HepG2 (cell line): ENCODE data around the gene PTPN3. TPM values are rescaled to one million over a fixed set of nuclear protein-coding genes. Genes with fewer than 3 reads are reported as not detected.

Experiments
- ATAC-seq: fragments of 200-7000 bp; cut with Tn5 transposase; 3 replicates; pipeline ENCODE4 v1.9.1; 2020; ENCODE audit warnings: mild to moderate bottlenecking, moderate library complexity
- BruUV-seq: library from RNA; stranded (reverse); fragments of 400-500 nt; replicated peaks from 2 replicates; lab custom pipeline; 2021; lab: Mats Ljungman, UMichigan
- CTCF ChIA-PET: fragments of 300-600 bp; formaldehyde crosslinking; extraction: SDS; loops from one replicate; lab custom pipeline; 2021; ENCODE audit warnings: low total read pairs, inconsistent platforms, low intra/inter-chr PET ratio; lab: Yijun Ruan, JAX
- POLR2A ChIA-PET: fragments of 350-600 bp; sonication (Branson Sonifier 250); formaldehyde crosslinking; loops from one replicate; lab custom pipeline; 2020; ENCODE audit warnings: antibody characterized with exemption, inconsistent platforms; lab: Yijun Ruan, JAX
- DNase-seq: peaks from one replicate; pipeline ENCODE4 v3.0.0-alpha.2; 2015; ENCODE audit warnings: low spot score
- FAIRE-seq: peaks from 3 replicates; lab custom pipeline; 2011; peaks lifted over from hg19 to GRCh38; lab: Jason Lieb, UNC
- H2AFZ ChIP-seq: one replicate; pipeline ENCODE4 v1.6.1; 2011; ENCODE audit warnings: low read length, inconsistent platforms
- H3K27ac ChIP-seq: fragments of 300-600 bp; 3 replicates; pipeline ENCODE4 v1.8.0; 2011; ENCODE audit warnings: mixed run types, mild to moderate bottlenecking, mixed read lengths, low read length, inconsistent platforms; ENCODE audit not compliant: insufficient read depth; ENCODE audit errors: extremely low read length
- H3K27me3 ChIP-seq, 2 experiments: fragments of 200-600 bp in 1 of 2; 2 replicates in 1 of 2; 3 replicates in 1 of 2; pipeline versions ENCODE4 v1.6.0 to v1.8.0; 2011; ENCODE audit warnings: low read length in 2 of 2, mild to moderate bottlenecking in 2 of 2, moderate library complexity in 2 of 2, inconsistent platforms in 1 of 2; ENCODE audit not compliant: insufficient read depth in 2 of 2, control insufficient read depth in 1 of 2
- H3K36me3 ChIP-seq, 2 experiments: fragments of 200-600 bp in 1 of 2; replicated peaks in 1 of 2; 2 replicates in 1 of 2; 3 replicates in 1 of 2; pipeline versions ENCODE4 v1.5.1 to v1.8.0; 2011; ENCODE audit warnings: low read length in 2 of 2, inconsistent platforms in 1 of 2; ENCODE audit not compliant: insufficient read depth in 2 of 2, control insufficient read depth in 1 of 2
- H3K4me1 ChIP-seq: 2 replicates; pipeline ENCODE4 v1.5.1; 2012; ENCODE audit warnings: low read length, inconsistent platforms; ENCODE audit not compliant: insufficient read depth
- H3K4me2 ChIP-seq: 2 replicates; pipeline ENCODE4 v1.6.0; 2011; ENCODE audit warnings: low read depth, low read length, inconsistent platforms
- H3K4me3 ChIP-seq, 3 experiments: fragments of 200-600 bp in 1 of 3; sonication (generic), shearing (Covaris generic) in 1 of 3; replicated peaks in 1 of 3; 2 replicates each; pipeline ENCODE4 v1.5.1; 2011 to 2016; ENCODE audit warnings: low read length in 3 of 3, inconsistent platforms in 2 of 3, low read depth in 2 of 3, mild to moderate bottlenecking in 2 of 3, control low read depth in 1 of 3, mixed read lengths in 1 of 3; ENCODE audit not compliant: insufficient read depth in 1 of 3
- H3K79me2 ChIP-seq: one replicate; pipeline ENCODE4 v1.6.1; 2011; ENCODE audit warnings: low read length, inconsistent platforms; ENCODE audit not compliant: insufficient read depth
- H3K9ac ChIP-seq: 2 replicates; pipeline ENCODE4 v1.6.0; 2011; ENCODE audit warnings: mild to moderate bottlenecking, low read depth, low read length, inconsistent platforms; ENCODE audit not compliant: insufficient read depth
- H3K9me3 ChIP-seq: 2 replicates; pipeline ENCODE4 v1.5.1; 2012; ENCODE audit warnings: mild to moderate bottlenecking, low read length
- H4K20me1 ChIP-seq: 2 replicates; pipeline ENCODE4 v1.6.0; 2011; ENCODE audit warnings: inconsistent platforms, mild to moderate bottlenecking, low read length, moderate library complexity; ENCODE audit not compliant: insufficient read depth
- ARID5B ChIP-seq: IDR thresholded peaks from 2 replicates; pipeline ENCODE4 v1.4.0; 2020; ENCODE audit warnings: mild to moderate bottlenecking, missing genetic modification reagents
- ATF5 ChIP-seq: sonication (generic); formaldehyde crosslinking; IDR thresholded peaks from 2 replicates; pipeline ENCODE4 v1.4.0; 2020; ENCODE audit warnings: mild to moderate bottlenecking, low read depth, missing genetic modification reagents
- BCL3 ChIP-seq: sonication (generic); formaldehyde crosslinking; IDR thresholded peaks from 2 replicates; pipeline ENCODE4 v1.5.1; 2020; ENCODE audit warnings: mild to moderate bottlenecking, missing genetic modification reagents, moderate library complexity
- GFI1 ChIP-seq: sonication (generic); formaldehyde crosslinking; IDR thresholded peaks from 2 replicates; pipeline ENCODE4 v1.5.0; 2020; ENCODE audit warnings: missing genetic modification reagents, mild to moderate bottlenecking, borderline replicate concordance
- GPBP1L1 ChIP-seq: sonication (generic); formaldehyde crosslinking; IDR thresholded peaks from 2 replicates; pipeline ENCODE4 v1.5.0; 2020; ENCODE audit warnings: mild to moderate bottlenecking, missing genetic modification reagents
- NR0B2 ChIP-seq: sonication (generic); formaldehyde crosslinking; IDR thresholded peaks from 2 replicates; pipeline ENCODE4 v1.4.0; 2020; ENCODE audit warnings: mild to moderate bottlenecking, missing genetic modification reagents
- PAXIP1 ChIP-seq: sonication (generic); formaldehyde crosslinking; conservative IDR thresholded peaks from 2 replicates; pipeline ENCODE4 v1.4.0; 2020; ENCODE audit warnings: mild to moderate bottlenecking, missing genetic modification reagents, moderate library complexity
- PHF20 ChIP-seq: sonication (generic); formaldehyde crosslinking; IDR thresholded peaks from 2 replicates; pipeline ENCODE4 v1.5.0; 2020; ENCODE audit warnings: mild to moderate bottlenecking, missing genetic modification reagents
- PLRG1 ChIP-seq: fragments of 450-650 bp; conservative IDR thresholded peaks from 2 replicates; pipeline ENCODE4 v1.6.1; 2016
- ZKSCAN8 ChIP-seq: IDR thresholded peaks from 2 replicates; pipeline ENCODE4 v1.6.1; 2016; ENCODE audit warnings: borderline replicate concordance, missing genetic modification reagents, missing compliant biosample characterization
- ZMYM2 ChIP-seq: sonication (generic); formaldehyde crosslinking; IDR thresholded peaks from 2 replicates; pipeline ENCODE4 v1.8.0; 2022; ENCODE audit warnings: mild to moderate bottlenecking, missing genetic modification reagents
- ZNF20 ChIP-seq: sonication (generic); formaldehyde crosslinking; IDR thresholded peaks from 2 replicates; pipeline ENCODE4 v1.4.0; 2020; ENCODE audit warnings: mild to moderate bottlenecking, moderate library complexity, missing genetic modification reagents
- WGBS: methylation state at CpG from one replicate; pipeline ENCODE4 v1.1.6; 2017; ENCODE audit warnings: low lambda C conversion rate; 5-methylcytosine and 5-hydroxymethylcytosine counted together
- in situ Hi-C: cut with HindIII; loops from 2 replicates; pipeline ENCODE4 v1.10.0; 2017; ENCODE audit warnings: low pct_unique_long_range_greater_than_20kb; ENCODE audit not compliant: extremely low pct_ligation_motif_present
- intact Hi-C: fragments of 100-400 bp; cut with micrococcal nuclease; formaldehyde crosslinking; loops from one replicate; pipeline ENCODE4 v1.10.0; 2022; ENCODE audit not compliant: unreplicated experiment
- polyA plus RNA-seq, 8 experiments: library from polyadenylated mRNA; depleted of rRNA in 3 of 8; stranded (reverse) in 7 of 8; unstranded in 1 of 8; fragments of >200 nt; fragmentation: Illumina TruSeq in 4 of 8; extraction: Trizol in 4 of 8; gene quantifications; 2 replicates each; pipeline versions ENCODE4 v1.2.1 to v1.2.3, GENCODE V29; 2011 to 2016; ENCODE audit warnings: low read depth in 4 of 8, missing spikeins in 1 of 8, mixed read lengths in 1 of 8; ENCODE audit not compliant: insufficient read depth in 1 of 8
- total RNA-seq, 5 experiments: library from RNA; depleted of rRNA; stranded (reverse); fragments of >200 nt; fragmentation: Illumina TruSeq; extraction: Trizol; gene quantifications; 2 replicates each; pipeline ENCODE4 v1.2.3, GENCODE V29; 2016; ENCODE audit warnings: low read depth in 1 of 5

Gene PTPN3
- total and polyA plus RNA-seq, 2 of the 13 experiments (the other 11 are each of a cell fraction or from before 2014, with no cell fraction given): 5.6 to 20.5 TPM

- no peak for TF ChIP-seq ARID5B (CRISPR knock-in tag)
- no peak for TF ChIP-seq PHF20 (CRISPR knock-in tag)
- TF ChIP-seq ZKSCAN8 (CRISPR knock-in tag): no peak
- no peak for TF ChIP-seq NR0B2 (CRISPR knock-in tag)
Observed at GRCh38 chr9:109391176-109391575, 106.9 kb downstream of the PTPN3 start (continued).

GRCh38 chr9:109387856-109388255 lies 110.3 kb downstream of the PTPN3 start:
- Histone ChIP-seq H2AFZ (no peak overlapping the region), H3K79me2 (no peaks in the 10 kb centered on the region), H3K27ac (no peak overlapping the region), H4K20me1 (no peaks in the 10 kb centered on the region), H3K36me3 (peaks cover 29 to 68% of the 10 kb centered on the region in 2 experiments; a peak in 4 of 5 replicates), H3K9ac (no peak overlapping the region), H3K27me3 (no peaks in the 10 kb centered on the region), H3K4me3 (no peak overlapping the region), H3K4me2 (no peak overlapping the region), H3K9me3 (no peaks in the 10 kb centered on the region), H3K4me1 (no peaks in the 10 kb centered on the region)
- intact Hi-C loops: no loop called here
- FAIRE-seq (no peak), DNase-seq (no peak), ATAC-seq (no peak)
- POLR2A ChIA-PET: no interaction called here
- CTCF ChIA-PET: no interaction called here
- WGBS: 91% methylated on average over 6 of the region's 6 CpGs
- in situ Hi-C loops: no loop called here
- no TSS peak for BruUV-seq
- TF ChIP-seq ZNF20 (no peak), ZMYM2 (CRISPR knock-in tag) (no peak), PLRG1 (no peak), GPBP1L1 (CRISPR knock-in tag) (no peak), BCL3 (CRISPR knock-in tag) (no peak), ATF5 (CRISPR knock-in tag) (no peak), PAXIP1 (CRISPR knock-in tag) (no peak), GFI1 (CRISPR knock-in tag) (no peak)
